Measurements from ENCODE around the gene PARP14. TPM values are rescaled to one million over a fixed set of nuclear protein-coding genes. Genes with fewer than 3 reads are reported as not detected.
"Not testable (repeated sequence)": the region's sequence is repeated elsewhere in the genome, so short reads cannot be mapped to it uniquely, and the experiment has no call there.

Gene PARP14
- total RNA-seq = 120 TPM

- H3K27me3 ChIP-seq (ENCODE audit: insufficient read depth, low read length) = no peaks in the 10 kb centered on the region
Measured at GRCh38 chr3:122680475-122681283, at the start of gene PARP14. TSS of gene PARP14 (plus strand) at chr3:122680839. CDS start at chr3:122680884, 45 bp downstream.

GRCh38 chr3:122635789-122636188 lies 44.9 kb upstream of the PARP14 start:
- Histone ChIP-seq H3K4me3 (ENCODE audit: low read length) (no peak overlapping the region), H3K27me3 (ENCODE audit: insufficient read depth, low read length) (no peaks in the 10 kb centered on the region), H3K4me1 (ENCODE audit: insufficient read depth, low read length) (no peaks in the 10 kb centered on the region)

More at GRCh38 chr3:122680475-122681283, at the start of gene PARP14:
- Histone ChIP-seq H3K4me1 (ENCODE audit: insufficient read depth, low read length) (peaks cover 53% of the 10 kb centered on the region), H3K4me3 (ENCODE audit: low read length) (peak within 1 kb of the TSS; percentile 75), H3K9me3 (ENCODE audit: low read depth, low read length) (no peaks in the 10 kb centered on the region)

GRCh38 chr3:122636697-122637096 lies 43.9 kb upstream of the PARP14 start:
- H3K9me3 ChIP-seq (ENCODE audit: low read depth, low read length) = no peaks in the 10 kb centered on the region
- no peaks in the 10 kb centered on the region for H3K4me1 ChIP-seq (ENCODE audit: insufficient read depth, low read length)
- H3K4me3 ChIP-seq (ENCODE audit: low read length) = no peak overlapping the region
- H3K27me3 ChIP-seq (ENCODE audit: insufficient read depth, low read length) = no peaks in the 10 kb centered on the region

More at GRCh38 chr3:122635789-122636188, 44.9 kb upstream of the PARP14 start:
- no peaks in the 10 kb centered on the region for H3K9me3 ChIP-seq (ENCODE audit: low read depth, low read length)

GRCh38 chr3:122640437-122640999 lies 40.1 kb upstream of the PARP14 start:
- Histone ChIP-seq H3K4me1 (ENCODE audit: insufficient read depth, low read length) (no peaks in the 10 kb centered on the region), H3K9me3 (ENCODE audit: low read depth, low read length) (no peaks in the 10 kb centered on the region), H3K27me3 (ENCODE audit: insufficient read depth, low read length) (no peaks in the 10 kb centered on the region), H3K4me3 (ENCODE audit: low read length) (no peak overlapping the region)

GRCh38 chr3:122642935-122643334 lies 37.7 kb upstream of the PARP14 start:
- no peak overlapping the region for H3K4me3 ChIP-seq (ENCODE audit: low read length)

GRCh38 chr3:122646146-122646988 lies 34.3 kb upstream of the PARP14 start:
- no peaks in the 10 kb centered on the region for H3K27me3 ChIP-seq (ENCODE audit: insufficient read depth, low read length)
- H3K9me3 ChIP-seq (ENCODE audit: low read depth, low read length) = no peaks in the 10 kb centered on the region
- no peak overlapping the region for H3K4me3 ChIP-seq (ENCODE audit: low read length)
- H3K4me1 ChIP-seq (ENCODE audit: insufficient read depth, low read length) = no peaks in the 10 kb centered on the region

More at GRCh38 chr3:122642935-122643334, 37.7 kb upstream of the PARP14 start:
- H3K27me3 ChIP-seq (ENCODE audit: insufficient read depth, low read length) = no peaks in the 10 kb centered on the region
- no peaks in the 10 kb centered on the region for H3K4me1 ChIP-seq (ENCODE audit: insufficient read depth, low read length)
- no peaks in the 10 kb centered on the region for H3K9me3 ChIP-seq (ENCODE audit: low read depth, low read length)

- H3K9me3 ChIP-seq (ENCODE audit: low read depth, low read length); H3K27me3 ChIP-seq (ENCODE audit: insufficient read depth, low read length); H3K4me3 ChIP-seq (ENCODE audit: low read length); H3K4me1 ChIP-seq (ENCODE audit: insufficient read depth, low read length): not testable (repeated sequence)
Measured at GRCh38 chr3:122651233-122651907, 29.3 kb upstream of the PARP14 start.

GRCh38 chr3:122651962-122652361 lies 28.7 kb upstream of the PARP14 start:
- H3K4me3 ChIP-seq (ENCODE audit: low read length); H3K4me1 ChIP-seq (ENCODE audit: insufficient read depth, low read length); H3K9me3 ChIP-seq (ENCODE audit: low read depth, low read length); H3K27me3 ChIP-seq (ENCODE audit: insufficient read depth, low read length): not testable (repeated sequence)

GRCh38 chr3:122658336-122658735 lies 22.3 kb upstream of the PARP14 start:
- not testable (repeated sequence) for H3K27me3 ChIP-seq (ENCODE audit: insufficient read depth, low read length); H3K4me3 ChIP-seq (ENCODE audit: low read length); H3K4me1 ChIP-seq (ENCODE audit: insufficient read depth, low read length); H3K9me3 ChIP-seq (ENCODE audit: low read depth, low read length)

- no peaks in the 10 kb centered on the region for H3K27me3 ChIP-seq (ENCODE audit: insufficient read depth, low read length)
- no peak overlapping the region for H3K4me3 ChIP-seq (ENCODE audit: low read length)
- H3K9me3 ChIP-seq (ENCODE audit: low read depth, low read length) = no peaks in the 10 kb centered on the region
- peaks cover 8% of the 10 kb centered on the region for H3K4me1 ChIP-seq (ENCODE audit: insufficient read depth, low read length)
Measured at GRCh38 chr3:122660297-122660974, 20.2 kb upstream of the PARP14 start.

GRCh38 chr3:122661633-122662032 lies 19.0 kb upstream of the PARP14 start:
- no peaks in the 10 kb centered on the region for H3K27me3 ChIP-seq (ENCODE audit: insufficient read depth, low read length)
- H3K4me3 ChIP-seq (ENCODE audit: low read length) = no peak overlapping the region
- H3K9me3 ChIP-seq (ENCODE audit: low read depth, low read length) = no peaks in the 10 kb centered on the region
- peaks cover 8% of the 10 kb centered on the region for H3K4me1 ChIP-seq (ENCODE audit: insufficient read depth, low read length)

GRCh38 chr3:122662505-122662904 lies 18.1 kb upstream of the PARP14 start:
- Histone ChIP-seq H3K27me3 (ENCODE audit: insufficient read depth, low read length) (no peaks in the 10 kb centered on the region), H3K4me3 (ENCODE audit: low read length) (no peak overlapping the region), H3K4me1 (ENCODE audit: insufficient read depth, low read length) (peaks cover 8% of the 10 kb centered on the region), H3K9me3 (ENCODE audit: low read depth, low read length) (no peaks in the 10 kb centered on the region)

- Histone ChIP-seq H3K9me3 (ENCODE audit: low read depth, low read length) (no peaks in the 10 kb centered on the region), H3K27me3 (ENCODE audit: insufficient read depth, low read length) (no peaks in the 10 kb centered on the region), H3K4me1 (ENCODE audit: insufficient read depth, low read length) (peaks cover 5% of the 10 kb centered on the region), H3K4me3 (ENCODE audit: low read length) (no peak overlapping the region)
Measured at GRCh38 chr3:122665226-122665786, 15.3 kb upstream of the PARP14 start.

- no peaks in the 10 kb centered on the region for H3K27me3 ChIP-seq (ENCODE audit: insufficient read depth, low read length)
- H3K9me3 ChIP-seq (ENCODE audit: low read depth, low read length) = no peaks in the 10 kb centered on the region
- no peak overlapping the region for H3K4me3 ChIP-seq (ENCODE audit: low read length)
- peaks cover 5% of the 10 kb centered on the region for H3K4me1 ChIP-seq (ENCODE audit: insufficient read depth, low read length)
Measured at GRCh38 chr3:122665881-122666280, 14.8 kb upstream of the PARP14 start.
